Measurements from ENCODE around the gene OGFOD3.
A peak's percentile ranks its signal among the peaks of the same experiment; 100 is the strongest.
"Not testable (repeated sequence)": the region's sequence is repeated elsewhere in the genome, so short reads cannot be mapped to it uniquely, and the experiment has no call there.

Gene OGFOD3

DNA sequence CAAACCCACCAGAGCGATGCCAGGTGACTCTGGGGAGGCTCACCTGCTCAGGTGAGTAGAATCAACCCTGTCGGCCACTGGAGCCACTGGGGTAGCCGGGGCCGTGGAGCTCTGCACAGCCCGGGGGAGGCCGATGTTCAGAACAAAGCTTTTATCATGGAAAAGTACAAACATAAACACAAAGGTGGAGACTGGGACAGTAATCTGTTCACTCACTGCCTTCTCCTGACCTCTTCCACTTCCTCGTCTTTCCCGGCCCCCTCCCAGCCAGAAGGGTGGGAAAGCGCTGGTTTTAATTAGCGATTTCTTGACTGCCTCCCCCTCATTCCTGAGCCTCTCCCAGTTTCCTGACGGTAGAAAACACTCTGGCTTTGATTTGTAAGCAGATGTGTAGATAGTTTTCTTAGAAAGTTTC lies 69.1 kb downstream of the OGFOD3 start:
- peak; percentile 77 for DNase-seq

DNA sequence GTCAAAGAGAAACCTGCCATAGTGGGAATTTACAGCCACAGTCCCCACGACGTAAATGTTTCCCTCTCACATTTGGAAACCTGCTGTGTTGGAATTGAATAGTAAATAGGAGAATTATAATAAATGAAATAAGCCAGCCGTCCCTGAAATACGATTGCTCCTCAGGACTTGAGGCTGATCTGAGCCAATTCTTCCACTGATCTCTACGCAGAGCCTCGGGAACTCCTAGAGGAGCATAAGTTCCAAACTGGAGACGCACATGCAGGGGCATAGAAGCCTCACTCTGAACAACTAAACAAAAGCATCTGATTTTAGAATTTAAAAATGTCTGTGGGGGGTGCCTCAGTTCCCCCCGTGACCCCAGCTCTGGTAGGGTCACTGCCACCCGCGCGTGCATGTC lies 69.5 kb downstream of the OGFOD3 start:
- DNase-seq = no peak

DNA sequence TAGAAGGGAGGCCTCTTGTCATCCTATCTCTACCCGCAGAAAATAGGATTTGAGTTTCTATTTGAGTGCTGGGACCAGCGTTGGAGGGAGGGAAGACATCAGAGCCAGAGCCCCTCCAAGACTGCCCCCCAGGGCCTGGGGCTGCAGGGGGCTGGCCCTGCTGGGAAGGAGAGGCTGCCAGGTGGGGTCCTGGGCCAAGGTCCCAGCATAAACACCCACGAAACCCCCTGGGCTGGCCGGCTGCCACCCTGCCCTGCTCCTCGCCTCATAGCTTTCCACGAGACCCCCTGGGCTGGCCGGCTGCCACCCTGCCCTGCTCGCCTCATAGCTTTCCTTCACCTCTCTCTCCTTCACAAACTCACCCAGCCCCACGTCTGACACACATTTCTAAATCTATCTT lies 70.0 kb downstream of the OGFOD3 start:
- no peak for DNase-seq

DNA sequence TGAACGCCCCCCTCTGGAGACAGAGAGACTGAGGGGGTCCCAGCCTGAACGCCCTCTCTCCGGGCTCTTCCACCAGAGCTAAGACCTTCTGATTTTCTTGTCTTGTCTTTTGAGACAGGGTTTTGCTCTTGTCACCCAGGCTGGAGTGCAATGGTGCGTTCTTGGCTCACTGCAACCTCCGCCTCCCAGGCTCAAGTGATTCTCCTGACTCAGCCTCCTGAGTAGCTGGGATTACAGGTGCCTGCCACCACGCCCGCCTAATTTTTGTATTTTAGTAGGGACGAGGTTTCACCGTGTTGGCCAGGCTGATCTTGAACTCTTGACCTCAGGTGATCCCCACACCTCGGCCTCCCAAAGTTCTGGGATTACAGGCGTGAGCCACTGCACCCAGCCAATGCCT lies 70.4 kb downstream of the OGFOD3 start:
- not testable (repeated sequence) for DNase-seq

DNA sequence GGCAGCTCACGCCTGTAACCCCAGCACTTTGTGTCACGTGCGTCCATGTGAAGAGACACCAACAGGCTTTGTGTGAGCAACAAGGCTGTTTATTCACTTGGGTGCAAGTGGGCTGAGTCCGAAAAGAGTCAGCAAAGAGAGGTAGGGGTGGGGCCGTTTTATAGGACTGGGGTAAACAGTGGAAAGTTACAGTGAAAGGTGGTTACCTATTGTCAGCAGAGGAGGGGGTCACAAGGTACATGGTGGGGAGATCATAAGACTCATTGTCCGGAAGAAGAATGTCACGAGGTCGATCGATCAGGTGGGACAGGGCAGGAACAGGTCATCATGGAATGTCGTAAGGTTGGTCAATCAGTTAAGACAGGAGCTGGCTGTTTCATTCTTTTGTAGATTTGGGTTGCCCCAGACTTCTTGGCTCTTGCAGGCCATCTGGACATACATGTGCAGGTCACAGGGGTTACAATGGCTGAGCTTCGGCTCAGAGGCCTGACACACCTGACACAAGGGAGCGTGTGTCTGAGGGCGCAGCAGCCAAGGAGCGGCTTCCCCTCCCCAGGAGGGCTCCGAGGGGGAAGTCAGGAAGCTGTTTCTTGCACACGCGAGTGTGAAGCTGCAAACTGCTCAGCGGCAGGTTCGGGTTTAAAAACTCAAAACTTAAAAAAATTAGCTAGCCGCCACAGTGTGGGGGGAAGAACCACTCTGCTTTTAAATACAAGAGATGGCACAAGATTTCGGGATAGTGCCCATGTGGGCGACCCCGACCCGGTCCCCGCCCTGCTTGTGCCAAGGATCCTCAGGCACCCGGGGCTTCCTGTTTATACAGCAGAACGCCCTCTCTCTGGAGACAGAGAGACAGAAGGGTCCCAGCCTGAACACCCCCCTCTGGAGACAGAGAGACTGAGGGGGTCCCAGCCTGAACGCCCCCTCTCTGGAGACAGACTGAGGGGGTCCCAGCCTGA lies 71.8 kb downstream of the OGFOD3 start:
- DNase-seq = no peak

DNA sequence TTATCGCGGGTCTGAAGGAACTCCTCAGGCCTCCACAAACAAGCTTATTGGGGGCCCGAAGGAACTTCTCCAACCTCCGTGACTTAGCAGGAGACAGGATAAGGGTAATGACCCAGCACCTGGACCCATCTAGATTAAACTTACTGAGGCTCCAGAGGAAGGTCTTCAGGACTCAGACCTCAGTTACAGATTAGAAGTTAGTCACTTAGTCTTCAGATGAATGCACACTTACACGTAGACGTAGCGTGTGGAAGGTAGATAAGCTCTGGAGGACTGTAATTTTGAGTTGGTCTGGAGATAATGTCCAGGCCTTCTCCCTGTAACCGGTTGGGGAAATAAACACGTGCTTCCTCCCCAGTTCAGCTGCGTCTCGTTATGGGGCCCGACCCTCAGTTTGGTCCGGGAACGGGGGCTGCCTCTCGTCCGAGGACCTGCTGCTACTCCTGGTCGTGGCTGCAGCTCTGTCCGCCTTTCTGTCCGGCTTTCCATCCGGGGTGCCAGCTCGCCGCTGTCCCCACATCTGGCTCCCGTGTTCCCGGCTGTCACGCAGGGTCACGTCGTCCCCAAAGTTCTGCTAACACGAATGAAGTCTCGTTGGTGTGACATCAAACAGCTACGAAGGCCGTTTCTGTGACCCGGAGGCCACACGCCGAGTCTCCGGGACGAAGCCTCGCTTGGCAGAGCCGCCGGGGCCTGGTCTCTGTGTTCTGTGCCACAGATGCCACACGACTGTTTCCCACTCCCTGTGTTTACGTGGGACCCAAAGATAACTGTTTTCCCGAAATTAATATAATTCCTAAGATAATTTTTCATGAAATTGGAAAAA lies 73.0 kb downstream of the OGFOD3 start:
- no peak for DNase-seq

DNA sequence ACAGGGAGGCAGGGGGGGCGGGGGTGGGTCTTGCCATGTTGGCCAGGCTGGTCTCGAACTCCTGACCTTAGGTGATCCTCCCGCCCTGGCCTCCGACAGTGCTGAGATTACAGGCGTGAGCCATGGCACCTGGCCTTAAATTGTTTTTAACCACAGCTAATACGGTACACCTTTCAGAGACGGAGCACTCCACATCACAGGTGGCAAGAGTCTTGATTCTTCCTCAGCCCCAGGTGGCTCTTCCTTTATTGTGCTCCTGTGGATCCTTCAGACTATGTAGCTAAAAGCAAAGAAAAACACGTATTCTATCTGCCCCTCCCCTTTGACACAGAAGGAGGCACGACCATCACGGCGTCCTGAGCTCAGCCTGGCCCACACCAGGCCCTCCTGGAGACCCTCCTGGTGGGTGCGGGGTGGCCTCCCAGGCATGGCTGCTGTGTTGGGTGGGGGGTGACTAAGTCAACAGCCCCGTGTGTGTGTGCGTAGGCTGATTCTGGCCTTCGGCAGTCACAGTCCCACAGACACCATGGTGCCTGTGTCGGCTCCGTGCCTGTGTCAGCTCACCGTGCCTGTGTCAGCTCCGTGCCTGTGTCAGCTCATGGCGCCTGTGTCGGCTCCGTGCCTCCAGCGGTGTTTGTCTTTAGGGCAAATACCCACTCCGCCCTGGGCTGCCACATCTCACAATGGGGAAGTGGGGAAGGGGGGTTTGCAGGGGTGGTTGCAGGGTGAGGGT lies 74.0 kb downstream of the OGFOD3 start:
- no peak for DNase-seq

DNA sequence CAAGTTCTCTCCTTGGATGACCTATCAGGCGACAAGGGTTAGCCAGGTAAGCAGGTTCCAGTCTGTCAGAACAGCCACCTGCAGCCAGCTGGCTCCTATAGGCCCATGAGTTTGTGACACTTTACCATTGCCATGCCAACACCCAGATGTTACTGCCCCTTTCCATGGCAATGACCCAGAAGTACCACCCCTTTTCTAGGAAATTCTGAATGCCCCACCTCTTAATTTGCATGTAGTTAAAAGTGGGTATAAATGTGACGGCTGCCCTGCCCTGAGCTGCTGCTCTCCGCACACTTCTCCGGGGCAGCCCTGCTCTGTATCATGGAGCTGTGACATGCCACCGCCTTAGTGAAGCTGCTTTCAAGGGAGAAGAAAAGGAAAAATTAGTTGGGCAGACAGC lies 74.8 kb downstream of the OGFOD3 start:
- DNase-seq = no peak

DNA sequence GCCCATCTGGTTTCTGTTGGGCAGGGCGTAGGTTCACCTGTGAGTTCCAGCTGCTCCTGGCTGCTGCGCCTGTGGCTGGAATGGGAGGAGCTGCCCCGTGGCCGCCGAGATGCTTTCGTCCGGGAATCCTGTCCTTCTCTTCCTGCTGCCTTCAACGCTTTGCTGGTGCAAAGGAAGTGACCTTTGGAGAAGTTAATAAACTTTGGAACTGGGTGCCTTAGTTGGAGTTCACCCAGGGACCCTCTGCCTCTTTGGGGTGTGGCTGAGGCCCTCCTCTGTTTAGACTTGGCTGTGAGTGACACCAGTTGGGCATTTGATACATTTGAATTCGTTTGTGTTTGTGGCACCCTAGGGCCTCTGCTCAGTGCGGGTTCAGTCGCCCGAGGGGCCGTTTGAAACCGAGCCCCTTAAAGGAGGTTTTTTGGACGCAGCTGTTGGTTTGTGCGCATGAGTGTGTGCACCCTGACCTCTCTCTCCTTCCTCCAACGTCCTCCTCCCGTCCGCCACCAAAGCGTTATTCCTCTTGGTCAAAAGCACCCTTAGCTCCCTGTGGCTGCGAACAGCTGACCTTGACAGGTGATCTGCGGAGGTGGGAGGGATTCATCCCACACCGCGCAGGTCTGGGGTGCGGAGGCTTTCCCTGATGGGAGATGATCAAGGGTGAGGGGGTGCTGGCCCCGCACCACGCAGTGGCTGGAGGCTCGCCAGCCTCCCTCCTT lies 75.9 kb downstream of the OGFOD3 start:
- DNase-seq = no peak

DNA sequence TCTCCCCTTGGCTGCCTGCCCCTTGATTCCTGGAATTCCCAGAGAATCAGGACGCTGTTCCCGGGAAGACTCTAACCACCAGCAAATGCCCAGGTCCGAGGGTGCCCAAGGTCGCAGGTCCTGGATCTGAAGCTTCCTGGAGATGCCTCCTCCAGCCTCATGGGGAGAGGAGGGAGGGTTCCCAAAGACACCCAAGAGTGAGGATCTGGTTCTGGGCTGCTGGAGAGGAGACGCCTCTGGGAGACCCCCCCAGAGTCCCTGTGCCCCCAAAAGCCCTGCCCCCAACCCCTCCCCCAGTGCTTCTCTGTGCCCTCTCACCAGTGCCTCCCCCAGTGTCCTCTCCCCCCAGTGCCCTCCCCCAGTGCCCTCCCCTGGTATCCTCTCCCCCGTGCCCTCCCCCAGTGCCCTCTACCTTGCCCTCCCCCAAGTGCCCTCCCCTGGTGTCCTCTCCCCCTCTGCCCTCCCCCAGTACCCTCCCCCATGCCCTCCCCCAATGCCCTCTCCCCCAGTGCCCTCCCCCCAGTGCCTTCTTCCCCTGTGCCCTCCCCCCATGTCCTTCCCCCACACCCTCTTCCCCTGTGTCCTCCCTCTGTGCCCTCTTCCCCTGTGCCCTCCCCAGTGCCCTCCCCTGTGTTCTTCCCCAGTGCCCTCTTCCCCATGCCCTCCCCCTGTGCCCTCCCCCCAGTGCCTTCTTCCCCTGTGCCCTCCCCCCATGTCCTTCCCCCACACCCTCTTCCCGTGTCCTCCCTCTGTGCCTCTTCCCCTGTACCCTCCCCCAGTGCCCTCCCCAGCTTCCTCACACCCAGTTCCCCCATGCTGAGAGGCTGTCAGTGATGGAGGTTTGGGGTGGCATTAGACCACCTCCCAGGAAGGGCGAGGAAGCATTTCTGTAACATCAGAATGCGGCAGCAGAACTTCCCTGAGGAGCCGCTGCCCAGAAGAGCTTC lies 78.5 kb downstream of the OGFOD3 start:
- DNase-seq = no peak
